ENCODE results near the gene ZNHIT6.
"Not testable (repeated sequence)": the region's sequence is repeated elsewhere in the genome, so short reads cannot be mapped to it uniquely, and the experiment has no call there.

Gene ZNHIT6

DNA sequence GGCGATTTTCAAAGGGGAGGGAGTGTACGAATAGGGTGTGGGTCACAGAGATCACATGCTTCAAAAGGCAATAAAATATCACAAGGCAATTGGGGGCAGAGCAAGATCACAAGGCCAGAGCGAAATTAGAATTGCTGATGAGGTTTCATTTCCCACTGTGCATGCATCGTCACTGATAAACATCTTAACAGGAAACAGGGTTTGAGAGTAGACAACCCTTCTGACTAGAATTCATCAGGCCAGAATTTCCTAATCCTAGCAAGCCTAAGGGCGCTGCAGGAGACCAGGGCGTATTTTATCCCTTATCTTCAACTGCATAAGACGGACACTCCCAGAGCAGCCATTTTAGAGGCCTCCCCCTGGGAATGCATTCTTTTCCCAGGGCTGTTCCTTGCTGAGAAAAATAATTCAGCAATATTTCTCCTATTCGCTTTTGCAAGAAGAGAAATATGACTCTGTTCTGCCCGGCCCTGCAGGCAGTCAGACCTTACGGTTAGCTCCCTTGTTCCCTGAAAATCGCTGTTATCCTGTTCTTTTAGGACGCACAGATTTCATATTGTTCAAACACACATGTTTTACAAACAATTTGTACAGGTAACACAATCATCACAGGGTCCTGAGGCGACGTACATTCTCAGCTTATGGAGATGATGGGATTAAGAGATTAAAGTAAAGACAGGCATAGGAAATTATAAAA, 6.3 kb upstream of the ZNHIT6 start:
- CTCF ChIA-PET; H3K4me1 ChIP-seq (ENCODE audit: control extremely low read depth in 1 of 4, control insufficient read depth in 4 of 4, insufficient read depth in 4 of 4, low read length in 3 of 4); H3K27me3 ChIP-seq (replicated peaks in 2 of 5; ENCODE audit: control insufficient read depth in 4 of 5, insufficient read depth in 5 of 5, low read length in 4 of 5); H3K36me3 ChIP-seq (ENCODE audit: control insufficient read depth in 4 of 4, insufficient read depth in 4 of 4, low read length in 3 of 4); H3K27ac ChIP-seq (ENCODE audit: insufficient read depth in 1 of 2, low read depth in 1 of 2, low read length in 2 of 2, poor library complexity in 1 of 2, severe bottlenecking in 2 of 2); H3K4me3 ChIP-seq (ENCODE audit: control insufficient read depth in 1 of 7, extremely low read depth in 1 of 7, insufficient read depth in 4 of 7, low read depth in 2 of 7, low read length in 6 of 7); POLR2A ChIA-PET: not testable (repeated sequence)
- peak in 2 of 3 donors; percentile 15 to 19 for DNase-seq
- 85% methylated on average over 9 of the region's 14 CpGs for WGBS (ENCODE audit: insufficient coverage)
- peaks cover 2 to 16% (median 11%) of the 10 kb centered on the region in 5 experiments for H3K9me3 ChIP-seq (ENCODE audit: control extremely low read depth in 1 of 5, control insufficient read depth in 4 of 5, insufficient read depth in 2 of 5, low read depth in 1 of 5, low read length in 4 of 5)

DNA sequence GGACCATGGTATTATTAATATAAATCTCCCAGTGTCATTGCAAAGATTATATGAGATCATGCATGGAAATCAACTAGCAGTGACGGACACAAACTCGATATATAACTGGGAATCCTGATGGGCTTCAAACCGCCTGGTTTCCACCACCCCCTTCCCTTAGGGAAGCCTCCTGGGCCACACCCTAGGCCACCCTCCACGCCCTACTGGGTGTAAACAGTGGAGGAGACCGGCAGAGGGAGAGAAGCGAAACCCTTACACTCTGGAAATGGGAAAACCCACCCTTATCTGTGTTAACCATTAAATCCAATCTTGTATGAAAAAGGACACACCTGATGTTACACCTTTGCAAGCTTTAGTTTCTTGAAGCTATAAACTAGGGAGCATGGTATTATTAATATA, 595 bp upstream of the ZNHIT6 start:
- ChIA-PET CTCF (interaction anchor here (0.9 to 1.6 kb wide), 5 partner anchors 9 to 128 kb away, joined by 3 to 4 read pairs (median 3); partner anchors contain the start of gene CCN1), POLR2A (no interaction called here)
- 100% methylated on average over 1 of the region's 6 CpGs for WGBS (ENCODE audit: insufficient coverage)
- H3K27ac ChIP-seq (ENCODE audit: insufficient read depth in 1 of 2, low read depth in 1 of 2, low read length in 2 of 2, poor library complexity in 1 of 2, severe bottlenecking in 2 of 2), result peak overlapping the region; percentile 58 to 85
- H3K36me3 ChIP-seq (ENCODE audit: control insufficient read depth in 4 of 4, insufficient read depth in 4 of 4, low read length in 3 of 4), result peaks cover 2 to 21% (median 11%) of the 10 kb centered on the region in 4 experiments
- H3K4me3 ChIP-seq (ENCODE audit: control insufficient read depth in 1 of 7, extremely low read depth in 1 of 7, insufficient read depth in 4 of 7, low read depth in 2 of 7, low read length in 6 of 7), result peak overlapping the region in 6 of 7 experiments; percentile 93 to 99 (median 96)
- peaks cover 0 to 5% (median 4%) of the 10 kb centered on the region in 5 experiments for H3K9me3 ChIP-seq (ENCODE audit: control extremely low read depth in 1 of 5, control insufficient read depth in 4 of 5, insufficient read depth in 2 of 5, low read depth in 1 of 5, low read length in 4 of 5)
- peaks cover 11 to 25% (median 14%) of the 10 kb centered on the region in 4 experiments for H3K4me1 ChIP-seq (ENCODE audit: control extremely low read depth in 1 of 4, control insufficient read depth in 4 of 4, insufficient read depth in 4 of 4, low read length in 3 of 4)
- no peak for DNase-seq
- no peaks in the 10 kb centered on the region for H3K27me3 ChIP-seq (replicated peaks in 2 of 5; ENCODE audit: control insufficient read depth in 4 of 5, insufficient read depth in 5 of 5, low read length in 4 of 5)

DNA sequence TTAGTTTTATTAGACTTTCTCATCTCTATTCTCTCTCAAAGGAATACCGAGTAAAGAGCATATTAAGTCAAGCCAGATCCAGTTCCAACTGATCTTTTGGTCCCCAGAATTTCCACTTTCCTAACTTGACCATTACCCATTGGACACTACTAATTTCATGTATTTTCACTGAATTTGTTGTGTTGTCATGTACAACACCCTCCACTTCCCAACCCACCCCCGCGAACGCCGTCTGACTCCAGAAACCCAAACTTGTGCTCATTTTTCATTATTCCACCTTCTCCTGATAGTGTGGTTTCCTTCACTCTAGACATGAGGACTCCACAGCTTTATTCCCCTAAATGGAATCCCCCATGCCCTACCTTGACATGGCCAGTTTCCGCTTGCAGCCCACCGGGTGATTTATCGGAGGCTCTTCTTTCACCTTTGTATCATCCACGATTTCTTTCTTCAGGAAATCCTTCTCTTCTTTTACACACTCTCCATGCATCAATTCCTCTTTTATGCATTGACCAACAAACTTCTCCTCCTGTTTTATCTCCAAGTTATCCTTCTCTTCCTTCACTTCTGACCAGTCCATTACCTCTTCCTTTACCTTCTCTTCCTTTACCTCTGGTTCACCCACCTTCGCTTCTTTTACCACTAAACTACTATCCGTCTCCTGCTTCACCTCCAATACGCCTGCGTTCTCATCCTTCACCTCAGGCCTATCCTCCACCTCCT, 805 bp downstream of the ZNHIT6 start:
- peak overlapping the region; percentile 43 to 85 for H3K27ac ChIP-seq (ENCODE audit: insufficient read depth in 1 of 2, low read depth in 1 of 2, low read length in 2 of 2, poor library complexity in 1 of 2, severe bottlenecking in 2 of 2)
- peak in 1 of 3 donors; percentile 12 for DNase-seq
- 13% methylated on average over 8 of the region's 13 CpGs for whole genome bisulfite sequencing (ENCODE audit: insufficient coverage)
- H3K9me3 ChIP-seq (ENCODE audit: control extremely low read depth in 1 of 5, control insufficient read depth in 4 of 5, insufficient read depth in 2 of 5, low read depth in 1 of 5, low read length in 4 of 5), result no peaks in the 10 kb centered on the region
- peaks cover 7 to 33% (median 20%) of the 10 kb centered on the region in 4 experiments for H3K36me3 ChIP-seq (ENCODE audit: control insufficient read depth in 4 of 4, insufficient read depth in 4 of 4, low read length in 3 of 4)
- peak overlapping the region; percentile 81 to 99 (median 95) for H3K4me3 ChIP-seq (ENCODE audit: control insufficient read depth in 1 of 7, extremely low read depth in 1 of 7, insufficient read depth in 4 of 7, low read depth in 2 of 7, low read length in 6 of 7)
- POLR2A ChIA-PET, result no interaction called here
- CTCF ChIA-PET, result interaction anchor here (0.7 to 2.1 kb wide), 5 partner anchors 14 to 109 kb away, joined by 3 to 6 read pairs (median 4); no protein-coding TSS in a partner anchor
- peaks cover 11 to 25% (median 14%) of the 10 kb centered on the region in 4 experiments for H3K4me1 ChIP-seq (ENCODE audit: control extremely low read depth in 1 of 4, control insufficient read depth in 4 of 4, insufficient read depth in 4 of 4, low read length in 3 of 4)
- H3K27me3 ChIP-seq (replicated peaks in 2 of 5; ENCODE audit: control insufficient read depth in 4 of 5, insufficient read depth in 5 of 5, low read length in 4 of 5), result no peaks in the 10 kb centered on the region

DNA sequence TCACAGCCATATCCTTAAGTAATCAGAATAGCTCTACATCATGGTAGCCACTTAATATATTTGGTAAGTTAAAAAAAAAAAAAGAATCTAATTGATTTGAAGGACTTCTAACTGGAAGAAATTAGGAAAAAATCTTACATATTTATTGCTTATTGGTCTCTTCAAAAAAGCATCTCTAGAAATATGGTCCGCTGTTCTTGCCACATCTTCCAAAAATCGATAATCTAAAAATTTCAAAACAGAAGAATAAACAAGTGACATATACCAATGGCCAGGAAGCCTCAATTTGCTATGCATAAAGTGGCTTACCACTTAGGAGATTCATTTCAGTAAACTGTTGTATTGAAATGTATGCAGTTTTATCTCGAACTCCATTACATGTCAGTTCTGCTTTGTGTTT, 2.3 kb downstream of the ZNHIT6 start:
- WGBS (ENCODE audit: insufficient coverage), result no CpG with 5 or more reads among the region's 3 CpGs
- Histone ChIP-seq H3K4me3 (ENCODE audit: control insufficient read depth in 1 of 7, extremely low read depth in 1 of 7, insufficient read depth in 4 of 7, low read depth in 2 of 7, low read length in 6 of 7) (no peak overlapping the region), H3K36me3 (ENCODE audit: control insufficient read depth in 4 of 4, insufficient read depth in 4 of 4, low read length in 3 of 4) (peaks cover 13 to 47% (median 31%) of the 10 kb centered on the region in 4 experiments), H3K27ac (ENCODE audit: insufficient read depth in 1 of 2, low read depth in 1 of 2, low read length in 2 of 2, poor library complexity in 1 of 2, severe bottlenecking in 2 of 2) (no peak overlapping the region), H3K9me3 (ENCODE audit: control extremely low read depth in 1 of 5, control insufficient read depth in 4 of 5, insufficient read depth in 2 of 5, low read depth in 1 of 5, low read length in 4 of 5) (no peaks in the 10 kb centered on the region), H3K4me1 (ENCODE audit: control extremely low read depth in 1 of 4, control insufficient read depth in 4 of 4, insufficient read depth in 4 of 4, low read length in 3 of 4) (peaks cover 11 to 25% (median 14%) of the 10 kb centered on the region in 4 experiments), H3K27me3 (replicated peaks in 2 of 5; ENCODE audit: control insufficient read depth in 4 of 5, insufficient read depth in 5 of 5, low read length in 4 of 5) (no peaks in the 10 kb centered on the region)
- POLR2A ChIA-PET, result no interaction called here
- CTCF ChIA-PET, result interaction anchor here (2.1 kb wide), 1 partner anchor 13 kb away, joined by 6 read pairs; no protein-coding TSS in a partner anchor
- peak in 2 of 3 donors; percentile 18 to 40 for DNase-seq

DNA sequence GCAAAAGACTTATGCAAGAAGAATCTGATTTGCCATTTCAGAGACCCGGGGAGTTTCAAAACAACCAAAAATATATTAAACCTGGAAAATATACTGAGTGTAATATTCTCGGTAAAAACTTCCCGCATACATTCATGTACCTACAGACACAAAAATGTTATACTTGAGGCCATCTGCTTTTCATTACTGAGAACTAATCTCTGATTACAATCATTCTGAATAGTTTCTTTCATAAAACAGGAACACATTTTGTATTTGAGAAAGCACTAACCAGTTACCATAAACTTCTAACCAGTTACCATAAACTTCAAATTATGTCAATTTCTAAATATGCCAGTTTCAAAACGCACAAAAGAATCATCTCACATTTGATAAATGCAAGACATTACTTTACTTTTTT, 7.8 kb downstream of the ZNHIT6 start:
- H3K36me3 ChIP-seq (ENCODE audit: control insufficient read depth in 4 of 4, insufficient read depth in 4 of 4, low read length in 3 of 4), result peaks cover 18 to 69% (median 41%) of the 10 kb centered on the region in 4 experiments
- no peaks in the 10 kb centered on the region for H3K9me3 ChIP-seq (ENCODE audit: control extremely low read depth in 1 of 5, control insufficient read depth in 4 of 5, insufficient read depth in 2 of 5, low read depth in 1 of 5, low read length in 4 of 5)
- ChIA-PET POLR2A (no interaction called here), CTCF (interaction anchor here (0.8 to 1.9 kb wide), 2 partner anchors 9 to 13 kb away, joined by 3 to 4 read pairs; no protein-coding TSS in a partner anchor)
- DNase-seq, result no peak
- H3K4me1 ChIP-seq (ENCODE audit: control extremely low read depth in 1 of 4, control insufficient read depth in 4 of 4, insufficient read depth in 4 of 4, low read length in 3 of 4), result no peaks in the 10 kb centered on the region
- H3K4me3 ChIP-seq (ENCODE audit: control insufficient read depth in 1 of 7, extremely low read depth in 1 of 7, insufficient read depth in 4 of 7, low read depth in 2 of 7, low read length in 6 of 7), result no peak overlapping the region
- no peaks in the 10 kb centered on the region for H3K27me3 ChIP-seq (replicated peaks in 2 of 5; ENCODE audit: control insufficient read depth in 4 of 5, insufficient read depth in 5 of 5, low read length in 4 of 5)
- H3K27ac ChIP-seq (ENCODE audit: insufficient read depth in 1 of 2, low read depth in 1 of 2, low read length in 2 of 2, poor library complexity in 1 of 2, severe bottlenecking in 2 of 2), result no peak overlapping the region
- 100% methylated on average over 1 of the region's 4 CpGs for WGBS (ENCODE audit: insufficient coverage)

DNA sequence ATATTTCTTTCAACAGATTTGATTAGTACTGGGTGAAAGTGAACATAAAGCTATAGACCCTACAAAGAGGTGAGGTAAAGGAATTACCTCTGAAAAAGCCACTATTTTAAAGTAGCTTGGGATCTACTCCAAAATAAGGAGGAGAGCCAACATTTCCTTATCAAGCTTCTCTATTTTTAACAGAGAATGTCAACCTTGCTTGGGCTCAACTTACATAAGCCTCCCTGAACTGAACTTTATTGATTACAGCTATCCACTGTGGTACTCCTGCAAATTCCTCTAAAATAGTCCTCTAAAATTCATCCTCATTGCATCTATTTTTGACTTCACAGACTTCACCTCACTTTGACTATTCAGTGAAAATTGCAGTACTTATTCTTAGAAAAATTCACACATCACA, 10.3 kb downstream of the ZNHIT6 start:
- CTCF ChIA-PET, result interaction anchor here (0.7 kb wide), 1 partner anchor 389 kb away, joined by 3 read pairs; no protein-coding TSS in a partner anchor
- H3K9me3 ChIP-seq (ENCODE audit: control extremely low read depth in 1 of 5, control insufficient read depth in 4 of 5, insufficient read depth in 2 of 5, low read depth in 1 of 5, low read length in 4 of 5), result no peaks in the 10 kb centered on the region
- no peak for DNase-seq
- H3K4me1 ChIP-seq (ENCODE audit: control extremely low read depth in 1 of 4, control insufficient read depth in 4 of 4, insufficient read depth in 4 of 4, low read length in 3 of 4), result no peaks in the 10 kb centered on the region
- peaks cover 14 to 47% (median 27%) of the 10 kb centered on the region in 4 experiments for H3K36me3 ChIP-seq (ENCODE audit: control insufficient read depth in 4 of 4, insufficient read depth in 4 of 4, low read length in 3 of 4)
- no peak overlapping the region for H3K4me3 ChIP-seq (ENCODE audit: control insufficient read depth in 1 of 7, extremely low read depth in 1 of 7, insufficient read depth in 4 of 7, low read depth in 2 of 7, low read length in 6 of 7)
- no peak overlapping the region for H3K27ac ChIP-seq (ENCODE audit: insufficient read depth in 1 of 2, low read depth in 1 of 2, low read length in 2 of 2, poor library complexity in 1 of 2, severe bottlenecking in 2 of 2)
- POLR2A ChIA-PET, result no interaction called here
- H3K27me3 ChIP-seq (replicated peaks in 2 of 5; ENCODE audit: control insufficient read depth in 4 of 5, insufficient read depth in 5 of 5, low read length in 4 of 5), result no peaks in the 10 kb centered on the region
